Left renal cortex interstitium (tissue), 4 donors: ENCODE results near the gene PAM16. TPM values are rescaled to one million over a fixed set of nuclear protein-coding genes. Genes with fewer than 3 reads are reported as not detected.

Source experiments
- DNase-seq, 4 donors: peaks; one replicate each; pipeline ENCODE4 v3.0.0-alpha.2; 2013; ENCODE audit warnings: low read depth in 4 of 4, low spot score in 2 of 4, missing footprints in 1 of 4
- polyA plus RNA-seq, 4 donors: library from polyadenylated mRNA; unstranded; fragments of 120-200 nt; gene quantifications; one replicate each; pipeline ENCODE4 v1.2.1, GENCODE V29; 2013; ENCODE audit not compliant: insufficient read length in 4 of 4

Gene PAM16
- polyA plus RNA-seq, 4 donors, result 16.7 to 34.2 (median 30.6) TPM

DNA sequence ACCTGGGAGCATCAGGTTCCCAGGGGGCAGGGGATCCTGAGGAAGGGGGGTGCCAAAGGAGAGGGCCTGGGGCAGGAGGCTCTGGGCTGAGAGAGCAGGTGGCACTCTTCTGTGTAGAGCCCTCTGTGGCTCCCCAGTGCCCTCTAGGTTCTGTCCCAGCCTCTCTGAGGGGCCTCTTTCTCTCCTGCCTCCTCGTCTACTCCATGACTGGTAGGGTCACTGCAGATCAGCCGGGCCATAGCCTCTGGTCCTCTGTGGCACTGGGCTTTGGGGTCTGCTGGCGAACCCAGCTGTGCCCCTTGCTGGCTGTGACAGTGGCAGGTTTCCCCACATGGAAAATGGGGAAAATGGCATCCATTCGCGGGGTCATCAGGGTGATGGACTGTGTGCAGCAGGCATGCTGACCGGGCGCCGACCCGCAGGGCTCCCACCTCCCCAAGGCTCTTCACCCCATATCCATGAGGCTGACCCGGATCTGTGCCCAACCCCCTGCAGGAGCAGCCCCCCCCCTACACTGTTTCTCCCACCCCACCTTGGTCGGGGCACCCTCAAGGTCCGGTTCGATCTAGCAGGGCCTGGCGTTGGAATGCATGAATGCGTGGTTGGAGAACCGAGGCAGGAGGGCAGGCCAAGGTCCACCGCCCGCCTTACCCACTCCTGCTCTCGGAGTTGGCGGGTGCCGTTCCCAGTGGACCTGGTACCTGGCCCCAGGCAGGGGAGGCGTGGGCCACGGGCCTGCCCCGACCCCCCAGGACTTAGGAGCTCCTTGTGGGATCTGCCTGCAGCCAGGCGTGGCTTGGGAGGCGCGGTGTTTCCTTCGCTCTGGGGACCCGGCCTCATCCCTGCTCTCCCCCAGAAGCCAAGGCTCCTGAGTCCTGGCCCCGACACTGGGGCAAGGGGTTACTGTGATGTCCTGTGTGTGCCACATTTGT is 28.7 kb downstream of the PAM16 start:
- DNase-seq, result no peak

- DNase-seq, result no peak
Measured at GRCh38 chr16:4321286-4322120, 29.6 kb downstream of the PAM16 start.

- no peak for DNase-seq
Measured at GRCh38 chr16:4320571-4321137, 30.5 kb downstream of the PAM16 start.

DNA sequence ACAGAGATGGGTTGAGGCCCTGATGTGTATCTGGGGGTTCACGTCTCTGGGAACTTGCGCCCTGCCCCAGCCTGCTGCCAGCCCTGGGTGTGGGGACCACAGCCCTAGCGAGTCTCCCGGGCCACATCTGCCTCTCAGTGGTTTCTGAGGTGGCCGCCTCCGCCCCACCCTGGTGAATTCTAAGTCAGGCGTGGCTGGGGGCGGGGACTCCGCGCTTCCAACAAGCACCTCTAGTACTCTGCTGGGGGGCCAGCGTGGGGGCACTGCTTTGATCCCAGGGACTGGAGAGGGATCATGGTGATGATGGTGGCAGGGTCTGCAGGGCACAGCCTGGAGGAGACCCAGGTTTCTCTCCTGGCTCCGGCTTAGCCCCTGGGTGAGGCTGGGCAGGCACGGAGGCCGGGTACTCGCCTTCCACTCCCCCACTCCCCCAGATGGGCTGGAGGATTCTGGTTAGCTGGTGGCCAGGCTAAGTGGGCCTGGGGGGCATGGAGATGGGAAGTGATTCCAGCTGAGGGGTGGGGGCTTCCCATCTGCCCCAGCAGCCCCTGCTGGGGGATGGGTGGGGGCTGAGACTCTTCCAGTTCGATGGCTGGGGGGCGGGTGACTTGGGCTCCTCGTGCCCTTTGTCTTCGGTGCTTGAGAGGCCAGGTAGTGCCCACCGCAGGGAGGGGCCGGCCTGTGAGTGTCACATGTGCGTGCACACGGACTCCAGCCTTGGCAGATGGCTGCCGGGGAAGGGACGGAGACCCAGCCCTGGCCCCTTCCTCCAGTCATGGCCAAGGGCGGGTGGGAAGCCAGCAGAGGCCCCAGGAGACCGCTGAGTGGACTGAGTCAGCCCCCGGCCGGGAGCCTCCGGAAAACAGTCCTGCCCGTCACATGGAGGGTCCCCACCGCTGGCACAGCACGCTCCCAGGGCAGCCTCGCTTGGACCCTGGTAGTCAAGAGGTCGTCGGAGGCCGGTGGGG is 31.4 kb downstream of the PAM16 start:
- DNase-seq, result no peak

DNA sequence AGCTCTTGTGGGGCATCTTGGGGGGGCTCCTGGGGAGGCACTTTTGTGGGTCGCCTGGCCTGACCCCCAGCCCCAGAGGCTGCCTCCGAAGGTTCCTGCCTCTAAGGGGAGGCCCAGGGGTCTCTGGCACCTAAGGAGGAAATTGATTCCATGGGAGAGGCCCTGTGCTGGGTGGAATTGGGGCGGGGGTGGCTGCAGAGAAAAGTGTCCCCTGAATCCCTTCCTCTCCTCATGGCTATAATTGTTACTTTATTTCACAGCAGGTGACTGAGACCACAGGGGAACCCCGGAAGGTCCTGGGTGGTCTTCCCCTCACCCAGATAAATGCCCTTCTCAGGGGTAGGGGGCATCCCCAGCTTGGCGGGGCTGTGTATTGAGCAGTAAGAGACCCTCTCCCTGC is 32.2 kb downstream of the PAM16 start:
- DNase-seq, result no peak

- no peak for DNase-seq
Measured at GRCh38 chr16:4318451-4318910, 32.6 kb downstream of the PAM16 start.

- DNase-seq, result no peak
Measured at GRCh38 chr16:4317532-4318450, 33.3 kb downstream of the PAM16 start.

DNA sequence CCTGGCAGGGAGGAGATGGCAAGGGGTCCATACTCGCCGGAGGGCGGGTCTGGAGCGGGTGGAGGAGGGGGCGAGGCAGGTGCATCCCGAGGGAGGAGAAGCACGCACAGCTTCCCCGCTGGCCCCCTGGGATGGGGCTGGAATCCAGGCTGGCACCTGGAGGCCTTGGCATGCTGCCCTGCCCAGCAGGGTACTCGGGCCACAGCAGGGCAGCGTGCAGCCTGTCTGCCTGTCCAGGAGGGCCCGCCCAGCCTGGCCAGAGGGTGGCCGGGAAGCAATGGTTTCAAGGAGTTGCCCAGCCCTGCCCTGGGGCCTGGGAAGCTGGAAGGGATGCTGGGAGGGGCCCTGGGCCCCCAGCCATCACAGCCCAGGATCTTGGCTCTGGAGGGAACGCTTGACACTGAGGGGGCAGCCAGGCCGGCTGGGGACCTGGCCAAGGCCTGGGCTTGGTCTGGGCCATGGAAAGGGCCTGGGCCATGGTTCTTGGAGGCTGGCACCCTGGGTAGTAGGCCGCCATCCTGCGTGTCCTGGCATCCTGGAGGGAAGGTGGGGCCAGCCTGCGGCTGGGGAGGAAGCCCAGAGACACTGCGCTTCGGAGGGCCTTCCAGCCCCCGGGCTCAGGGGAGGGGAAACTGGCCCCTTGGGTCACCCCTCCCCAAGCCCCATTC is 34.1 kb downstream of the PAM16 start:
- DNase-seq, result no peak

DNA sequence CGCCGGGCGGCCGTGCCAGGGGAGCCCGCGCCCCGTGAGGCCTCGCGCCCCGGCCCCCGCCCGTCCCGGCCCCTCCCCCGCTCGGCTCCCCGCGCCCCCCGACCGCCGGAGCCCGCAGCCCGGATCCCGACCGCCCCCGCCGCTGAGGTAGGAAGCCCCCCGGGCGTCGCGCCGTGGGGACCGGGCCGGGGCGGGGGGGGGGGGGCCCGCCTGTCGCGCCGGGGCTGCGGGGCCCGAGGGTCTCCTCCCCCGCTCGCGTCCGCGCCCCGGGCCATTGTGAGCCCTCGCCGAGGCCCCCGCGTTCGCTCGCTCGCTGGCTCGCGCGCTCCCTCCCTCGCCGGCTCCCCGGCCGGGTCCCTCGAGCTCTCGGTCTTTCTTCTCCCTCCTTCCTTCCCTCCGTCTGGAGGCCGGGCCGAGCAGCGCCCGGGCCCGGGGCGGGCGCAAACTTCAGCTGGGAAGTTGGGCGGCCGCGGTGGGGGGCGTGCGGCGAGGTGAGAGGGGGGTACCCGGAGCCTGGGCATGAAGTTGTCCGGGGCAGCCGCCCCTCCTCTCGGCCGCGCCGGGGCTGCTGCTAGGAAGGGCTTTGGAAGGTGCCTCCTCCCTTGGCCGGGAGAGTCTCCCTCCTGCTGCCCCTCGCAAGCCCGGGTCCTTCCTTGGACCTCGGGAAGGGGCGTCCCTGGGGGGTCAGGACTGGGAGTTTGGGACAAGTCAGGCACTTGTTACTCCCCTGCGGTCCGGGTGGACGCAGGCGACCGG is 34.8 kb downstream of the PAM16 start:
- DNase-seq, result no peak

DNA sequence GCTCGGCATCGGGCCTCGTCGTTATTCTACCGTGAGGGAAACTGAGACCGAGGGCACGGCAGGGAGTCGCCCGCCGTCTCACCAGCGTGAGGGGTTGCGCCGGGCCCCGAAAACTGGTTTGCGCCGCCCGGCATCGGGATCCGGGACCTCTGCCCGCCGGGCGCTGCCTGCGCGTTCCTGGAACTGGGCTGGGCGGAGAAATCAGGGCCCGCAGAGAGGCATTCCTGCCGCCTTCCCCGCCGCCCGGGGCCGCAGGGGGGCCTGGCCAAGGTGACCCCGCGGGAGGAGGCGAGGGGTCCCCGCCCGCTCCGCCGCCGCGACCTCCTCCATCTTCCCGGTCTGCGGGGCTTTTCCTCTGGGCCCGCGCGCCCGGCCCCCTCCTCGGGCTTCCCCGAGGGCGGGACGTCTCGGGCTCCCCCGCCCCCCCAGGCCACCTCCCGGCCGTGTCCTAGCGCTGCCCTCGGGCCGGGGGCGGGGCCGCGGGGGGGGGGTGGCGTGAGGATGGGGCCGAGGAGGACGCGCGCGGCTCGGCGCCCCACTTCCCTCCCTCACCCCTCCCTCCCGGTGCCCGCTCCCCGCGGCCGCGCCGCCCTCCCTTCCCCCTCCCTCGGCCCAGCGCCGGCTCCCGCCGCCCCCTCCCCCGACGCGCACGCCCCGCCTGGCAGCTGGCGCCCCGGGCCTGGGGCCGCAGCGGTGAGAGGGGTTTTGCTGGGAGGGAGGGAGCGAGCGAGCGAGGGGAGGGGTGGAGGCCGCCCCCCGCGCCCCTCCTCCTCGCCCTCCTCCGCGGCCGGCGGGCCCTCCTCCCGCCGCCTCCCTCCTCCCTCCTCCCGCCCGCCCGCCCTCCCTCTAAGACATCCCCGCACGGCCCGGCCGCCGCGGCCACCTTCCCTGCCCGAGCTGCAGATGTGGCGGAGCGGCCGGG is 35.7 kb downstream of the PAM16 start, which contains the start of gene GLIS2:
Gene GLIS2, plus strand, starts transcription at position 882 of the 922 bp plus-strand sequence. CDS start 16,214 bp downstream, outside the sequence.
- peak in 1 of 4 donors; percentile 76 for DNase-seq

- DNase-seq, result no peak
Measured at GRCh38 chr16:4314532-4315185, 36.5 kb downstream of the PAM16 start.

DNA sequence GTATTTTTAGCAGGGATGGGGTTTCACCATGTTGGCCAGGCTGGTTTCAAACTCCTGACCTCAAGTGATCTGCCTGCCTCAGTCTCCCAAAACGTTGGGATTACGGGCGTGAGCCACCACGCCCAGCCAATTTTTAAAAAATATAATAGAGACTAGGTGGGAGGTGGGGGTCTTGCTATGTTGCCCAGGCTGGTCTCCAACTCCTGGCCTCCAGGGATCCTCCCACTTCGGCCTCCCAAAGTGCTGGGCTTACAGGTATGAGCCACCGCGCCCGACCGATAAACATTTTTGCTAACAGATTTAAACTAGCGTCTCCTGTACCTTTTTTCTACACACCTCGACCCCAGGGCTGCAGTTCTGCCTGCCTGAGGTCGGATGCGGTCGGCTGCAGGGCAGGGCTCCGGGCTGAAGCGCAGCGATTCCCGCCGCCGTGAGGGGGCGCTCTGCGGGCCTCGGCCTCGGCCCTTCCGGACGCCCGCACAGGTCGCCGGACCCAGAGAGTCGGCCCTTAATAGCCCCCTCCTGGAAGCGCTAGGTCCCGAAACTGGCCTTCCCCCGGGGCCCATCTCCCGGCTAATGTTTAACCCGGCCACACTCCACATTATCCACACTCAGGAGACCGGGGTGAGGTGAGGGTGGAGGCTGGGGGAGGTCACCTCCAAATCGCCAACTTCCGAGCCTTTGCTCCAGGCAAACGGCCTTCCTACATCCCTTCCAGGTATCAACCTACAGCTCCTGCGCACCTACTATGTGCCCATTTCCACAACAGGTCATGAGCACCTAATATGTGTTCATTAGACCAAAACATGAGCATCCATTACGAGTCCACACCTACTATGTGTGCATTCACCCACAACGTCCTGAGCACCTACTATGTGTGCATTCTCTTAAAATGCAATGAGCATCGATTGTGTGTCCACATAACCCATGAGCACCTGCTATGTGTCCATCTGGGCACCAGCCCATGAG is 37.3 kb downstream of the PAM16 start:
- no peak for DNase-seq

DNA sequence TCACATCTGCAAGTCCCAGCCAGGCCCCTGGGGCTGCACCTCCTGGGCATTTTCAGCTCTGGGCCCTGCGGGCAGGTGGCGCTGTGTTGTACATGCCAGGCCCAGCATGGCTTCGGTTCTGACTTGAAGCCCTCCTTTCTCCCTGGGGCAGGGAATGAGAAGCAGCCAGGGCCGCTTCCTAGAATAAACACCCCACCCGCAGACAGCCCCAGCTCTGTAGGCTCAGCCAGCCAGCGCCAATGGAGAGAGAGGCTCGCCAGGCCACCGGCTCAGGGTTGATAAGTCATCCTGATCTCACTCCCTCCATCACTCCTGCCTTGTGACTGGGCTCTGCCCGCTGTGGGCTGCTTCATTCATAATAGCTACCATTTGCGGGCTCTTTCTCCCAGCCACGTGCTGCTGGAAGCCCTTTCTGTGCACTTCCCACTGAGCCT is 41.3 kb downstream of the PAM16 start:
- no peak for DNase-seq

- DNase-seq, result no peak
Measured at GRCh38 chr16:4309102-4309832, 41.9 kb downstream of the PAM16 start.
